Measurements from ENCODE around the gene NRG2. TPM values are rescaled to one million over a fixed set of nuclear protein-coding genes. Genes with fewer than 3 reads are reported as not detected.

The NRG2 gene
- total RNA-seq, 2 experiments from 2014 or later: not detected

DNA sequence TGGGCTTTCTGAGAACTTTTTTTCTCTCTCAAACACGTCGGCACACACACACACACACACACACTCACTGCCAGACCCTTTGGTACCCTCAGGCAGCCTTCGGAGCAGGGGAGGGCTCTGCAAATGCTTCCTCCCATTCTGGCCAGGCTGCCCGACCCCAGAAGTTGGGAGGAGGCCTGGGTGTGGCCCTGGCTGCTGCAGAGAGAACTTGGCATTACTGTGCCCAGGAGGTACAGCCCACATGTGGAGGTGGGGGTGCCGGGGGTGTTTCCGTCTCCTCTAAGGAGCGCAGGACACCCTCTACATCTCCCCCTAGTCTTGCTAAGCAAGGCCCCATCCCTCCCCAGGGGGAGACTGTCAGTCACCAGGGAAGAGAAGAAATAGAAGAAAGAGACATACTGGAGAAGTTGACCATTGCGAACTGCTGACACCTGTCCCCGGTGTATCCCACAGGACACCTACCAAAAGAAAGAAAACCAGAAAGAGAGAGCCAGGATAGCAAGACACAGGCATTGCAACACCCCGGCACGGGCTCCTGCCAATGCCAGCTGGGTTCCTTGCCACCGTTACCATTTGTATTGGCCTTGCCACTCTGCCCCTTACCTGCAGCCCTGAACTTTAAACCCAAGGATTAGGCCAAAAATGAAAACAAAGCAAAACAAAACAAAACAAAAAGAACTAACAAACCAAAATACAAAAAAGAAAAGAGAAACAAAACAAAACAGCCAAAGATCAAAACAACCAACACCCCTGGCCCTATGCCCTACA, 178.2 kb downstream of the NRG2 start:
- H3K27me3 Mint-ChIP-seq (ENCODE audit: low read depth): no peaks in the 10 kb centered on the region
- intact Hi-C loops (cut with micrococcal nuclease): loop anchor here (1.0 to 5.0 kb wide), 3 partner anchors 16 to 102 kb away; no protein-coding TSS in a partner anchor
- CTCF ChIA-PET: interaction anchor here (0.6 to 6.2 kb wide), 7 partner anchors 10 to 104 kb away, joined by 3 to 59 read pairs (median 19); no protein-coding TSS in a partner anchor
- no peak overlapping the region for H3K4me3 Mint-ChIP-seq
- no peaks in the 10 kb centered on the region for H3K4me1 Mint-ChIP-seq (ENCODE audit: low read depth)
- no peak for DNase-seq
- no peaks in the 10 kb centered on the region for H3K36me3 Mint-ChIP-seq (ENCODE audit: low read depth)
- H3K9me3 Mint-ChIP-seq: no peaks in the 10 kb centered on the region
- no peak overlapping the region for H3K27ac Mint-ChIP-seq

DNA sequence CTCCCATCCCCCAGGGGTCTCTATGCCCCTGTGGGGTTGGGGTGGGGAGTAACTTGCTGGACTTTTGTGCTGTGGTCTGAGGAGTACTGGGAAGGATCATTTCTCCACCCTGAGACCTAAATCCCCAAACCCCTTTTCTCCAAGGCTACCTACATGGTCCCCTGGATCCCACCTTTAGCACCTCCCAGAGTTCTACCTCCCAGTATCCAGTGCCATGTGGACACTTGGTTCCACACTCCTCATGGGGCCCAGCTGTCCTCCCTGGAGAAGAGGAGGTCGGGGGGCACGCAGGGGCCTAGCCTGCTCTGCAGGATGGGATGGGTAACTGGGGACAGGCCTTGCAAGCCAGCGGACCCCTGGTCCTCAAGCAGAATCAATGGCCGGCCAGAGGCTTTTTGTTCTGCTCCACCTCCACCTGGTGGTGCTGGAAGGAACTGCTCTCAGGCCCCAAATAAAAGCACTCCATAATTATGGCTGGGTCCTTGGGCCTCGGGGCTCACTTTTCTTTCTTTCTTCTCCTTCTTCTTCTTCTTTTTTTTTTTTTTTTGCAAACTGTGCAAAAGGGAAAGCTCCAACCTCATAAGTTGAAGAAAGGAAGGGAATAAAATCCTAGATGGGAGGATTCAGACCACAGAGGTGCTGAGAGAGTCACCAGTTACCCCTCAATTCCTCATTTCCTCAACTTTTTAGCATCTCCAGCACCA, 179.1 kb downstream of the NRG2 start:
- intact Hi-C loops (cut with micrococcal nuclease): loop anchor here (1.0 to 5.0 kb wide), 3 partner anchors 15 to 103 kb away; no protein-coding TSS in a partner anchor
- Mint-ChIP-seq H3K36me3 (ENCODE audit: low read depth) (no peaks in the 10 kb centered on the region), H3K27ac (no peak overlapping the region), H3K9me3 (no peaks in the 10 kb centered on the region), H3K4me1 (ENCODE audit: low read depth) (no peaks in the 10 kb centered on the region), H3K4me3 (no peak overlapping the region), H3K27me3 (ENCODE audit: low read depth) (no peaks in the 10 kb centered on the region)
- CTCF ChIA-PET: interaction anchor here (0.6 to 6.2 kb wide), 12 partner anchors 10 to 104 kb away, joined by 3 to 59 read pairs (median 6); no protein-coding TSS in a partner anchor
- peak; percentile 69 for DNase-seq

DNA sequence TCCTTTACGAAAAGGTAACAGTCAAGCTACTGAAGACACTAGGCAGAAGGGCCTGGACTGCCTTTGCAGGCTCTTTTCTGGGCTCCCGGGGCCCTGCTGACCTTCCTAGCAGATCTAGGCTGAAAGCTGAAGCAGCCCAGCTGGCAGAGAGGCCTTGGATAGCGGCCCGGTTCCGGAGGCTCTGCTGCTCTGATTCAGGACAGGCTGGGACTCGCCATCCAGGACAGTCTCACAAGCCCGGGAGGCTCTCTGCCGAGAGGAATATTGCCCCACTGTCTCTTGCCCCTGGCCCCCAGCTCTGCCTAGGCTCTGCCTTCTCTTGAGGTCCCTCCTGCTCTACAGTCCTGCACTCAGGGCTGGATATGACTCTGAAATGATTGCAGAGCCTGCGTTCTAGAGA, 179.7 kb downstream of the NRG2 start:
- Mint-ChIP-seq H3K4me1 (ENCODE audit: low read depth) (no peaks in the 10 kb centered on the region), H3K9me3 (no peaks in the 10 kb centered on the region), H3K27ac (no peak overlapping the region), H3K4me3 (no peak overlapping the region), H3K36me3 (ENCODE audit: low read depth) (no peaks in the 10 kb centered on the region), H3K27me3 (ENCODE audit: low read depth) (no peaks in the 10 kb centered on the region)
- intact Hi-C loops (cut with micrococcal nuclease): loop anchor here (5.0 kb wide), 1 partner anchor 104 kb away; no protein-coding TSS in a partner anchor
- CTCF ChIA-PET: interaction anchor here (0.6 to 6.2 kb wide), 13 partner anchors 11 to 138 kb away, joined by 3 to 59 read pairs (median 5); no protein-coding TSS in a partner anchor
- no peak for DNase-seq

DNA sequence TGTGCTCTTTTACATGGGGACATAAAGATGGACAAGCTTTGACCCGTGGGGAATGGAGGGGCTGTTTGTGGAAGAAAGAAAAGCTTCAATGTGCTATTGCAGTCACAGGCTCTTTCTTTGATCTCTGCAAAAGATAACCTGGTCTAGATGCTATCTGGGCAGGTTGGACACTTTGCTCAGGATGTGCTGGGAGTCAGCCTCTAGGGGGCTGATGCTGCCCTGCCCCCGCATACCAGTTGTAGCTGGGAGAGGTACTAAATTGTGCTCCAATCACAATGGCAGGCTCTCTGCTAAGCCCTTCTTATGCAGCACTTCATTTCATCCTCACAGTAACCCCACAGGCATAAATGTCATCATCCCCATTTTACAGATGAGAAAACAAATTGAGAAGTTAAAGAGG, 180.3 kb downstream of the NRG2 start:
- intact Hi-C loops (cut with micrococcal nuclease): loop anchor here (5.0 kb wide), 1 partner anchor 104 kb away; no protein-coding TSS in a partner anchor
- Mint-ChIP-seq H3K9me3 (no peaks in the 10 kb centered on the region), H3K4me3 (no peak overlapping the region), H3K4me1 (ENCODE audit: low read depth) (no peaks in the 10 kb centered on the region), H3K27ac (no peak overlapping the region), H3K36me3 (ENCODE audit: low read depth) (no peaks in the 10 kb centered on the region), H3K27me3 (ENCODE audit: low read depth) (no peaks in the 10 kb centered on the region)
- CTCF ChIA-PET: interaction anchor here (0.6 to 6.2 kb wide), 12 partner anchors 10 to 137 kb away, joined by 3 to 59 read pairs (median 6); no protein-coding TSS in a partner anchor
- DNase-seq: no peak

DNA sequence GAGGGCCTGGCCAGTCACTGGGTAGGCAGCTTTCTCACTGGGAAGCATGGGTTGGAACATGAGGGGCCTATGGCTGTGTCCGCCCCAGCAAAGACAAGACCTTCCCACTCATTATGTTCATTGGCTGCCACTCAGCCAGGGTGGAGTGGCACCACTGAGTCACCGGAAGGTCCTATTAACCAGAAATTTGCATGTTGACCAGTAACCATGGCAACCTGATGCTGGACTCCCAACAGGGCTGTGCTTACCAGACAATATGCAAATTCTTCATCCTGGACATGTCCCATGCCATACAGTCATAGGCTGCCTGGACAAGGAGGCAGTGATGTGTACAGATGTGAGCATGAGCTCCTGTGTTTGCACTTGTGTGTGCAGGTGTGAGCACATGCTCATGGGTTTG, 180.8 kb downstream of the NRG2 start:
- H3K4me1 Mint-ChIP-seq (ENCODE audit: low read depth): no peaks in the 10 kb centered on the region
- H3K27ac Mint-ChIP-seq: no peak overlapping the region
- no peaks in the 10 kb centered on the region for H3K9me3 Mint-ChIP-seq
- CTCF ChIA-PET: interaction anchor here (0.9 to 6.2 kb wide), 10 partner anchors 10 to 106 kb away, joined by 3 to 59 read pairs (median 6); no protein-coding TSS in a partner anchor
- no peaks in the 10 kb centered on the region for H3K36me3 Mint-ChIP-seq (ENCODE audit: low read depth)
- intact Hi-C loops (cut with micrococcal nuclease): loop anchor here (5.0 kb wide), 1 partner anchor 105 kb away; no protein-coding TSS in a partner anchor
- no peak overlapping the region for H3K4me3 Mint-ChIP-seq
- no peaks in the 10 kb centered on the region for H3K27me3 Mint-ChIP-seq (ENCODE audit: low read depth)
- DNase-seq: no peak

DNA sequence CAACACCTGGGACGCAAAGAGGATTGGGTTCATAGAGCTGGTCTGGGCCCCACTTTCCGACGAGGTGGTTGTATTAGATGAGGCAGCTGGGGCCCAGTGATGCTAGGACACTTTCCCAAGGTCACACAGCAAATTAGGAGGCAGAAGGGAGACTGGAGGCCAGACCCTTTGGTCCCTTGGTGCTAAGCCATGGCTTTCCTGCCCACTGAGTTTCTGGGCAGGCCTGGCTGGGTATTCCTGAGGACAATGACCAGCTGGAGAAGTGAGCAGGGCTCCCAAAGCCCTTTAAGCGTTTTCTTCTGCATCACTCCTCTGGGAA, 181.3 kb downstream of the NRG2 start:
- Mint-ChIP-seq H3K27ac (no peak overlapping the region), H3K36me3 (ENCODE audit: low read depth) (no peaks in the 10 kb centered on the region), H3K27me3 (ENCODE audit: low read depth) (no peaks in the 10 kb centered on the region), H3K4me1 (ENCODE audit: low read depth) (no peaks in the 10 kb centered on the region), H3K4me3 (no peak overlapping the region), H3K9me3 (no peaks in the 10 kb centered on the region)
- no peak for DNase-seq
- intact Hi-C loops (cut with micrococcal nuclease): loop anchor here (5.0 kb wide), 1 partner anchor 105 kb away; no protein-coding TSS in a partner anchor
- CTCF ChIA-PET: interaction anchor here (0.9 to 6.2 kb wide), 9 partner anchors 9 to 107 kb away, joined by 3 to 59 read pairs (median 6); no protein-coding TSS in a partner anchor

DNA sequence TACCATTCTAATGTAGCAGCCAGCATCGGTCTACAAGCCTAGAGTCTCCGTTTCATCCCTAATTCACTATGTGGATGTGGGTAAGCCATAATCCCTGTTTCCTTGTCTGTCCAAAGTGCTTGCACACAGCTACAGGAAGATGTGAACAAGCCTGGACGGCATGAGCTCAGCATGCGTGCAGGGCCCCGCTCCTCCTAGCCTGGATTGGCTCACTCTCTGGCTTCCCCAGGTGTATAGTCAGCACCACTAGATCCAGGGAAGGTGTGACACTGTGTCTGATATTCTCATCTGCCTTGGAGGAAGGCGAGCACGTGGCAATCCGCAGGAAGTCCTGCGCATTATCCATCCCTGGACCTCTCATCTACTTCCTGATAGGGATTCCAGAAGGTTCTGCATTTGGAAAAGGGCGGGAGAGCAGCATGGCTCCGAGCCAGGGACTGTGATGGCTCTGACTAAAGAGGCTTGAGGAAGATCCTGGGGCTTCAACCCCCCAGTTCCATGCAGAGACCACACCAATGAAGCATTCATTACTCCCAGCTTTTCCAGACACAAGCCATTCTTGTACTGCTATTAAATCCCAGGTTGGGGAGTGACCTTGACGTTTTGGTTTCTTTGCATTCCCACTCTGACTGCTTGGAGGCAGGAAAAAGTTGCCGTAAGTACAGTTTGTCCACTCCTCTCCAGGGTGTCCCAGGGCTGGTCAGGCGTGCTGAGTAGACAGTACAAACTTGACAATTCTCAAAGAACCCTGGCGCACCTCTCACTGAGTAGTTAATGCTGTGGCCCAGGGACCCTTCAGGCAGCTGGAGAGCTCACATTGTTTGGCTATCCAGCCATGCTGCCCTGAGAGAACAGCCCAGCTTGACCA, 181.8 kb downstream of the NRG2 start:
- H3K4me3 Mint-ChIP-seq: no peak overlapping the region
- no peaks in the 10 kb centered on the region for H3K36me3 Mint-ChIP-seq (ENCODE audit: low read depth)
- no peaks in the 10 kb centered on the region for H3K27me3 Mint-ChIP-seq (ENCODE audit: low read depth)
- H3K9me3 Mint-ChIP-seq: no peaks in the 10 kb centered on the region
- no peak overlapping the region for H3K27ac Mint-ChIP-seq
- no peaks in the 10 kb centered on the region for H3K4me1 Mint-ChIP-seq (ENCODE audit: low read depth)
- DNase-seq: no peak
- CTCF ChIA-PET: interaction anchor here (0.9 to 6.2 kb wide), 8 partner anchors 12 to 107 kb away, joined by 3 to 59 read pairs (median 10); no protein-coding TSS in a partner anchor
- intact Hi-C loops (cut with micrococcal nuclease): loop anchor here (5.0 kb wide), 1 partner anchor 106 kb away; no protein-coding TSS in a partner anchor

DNA sequence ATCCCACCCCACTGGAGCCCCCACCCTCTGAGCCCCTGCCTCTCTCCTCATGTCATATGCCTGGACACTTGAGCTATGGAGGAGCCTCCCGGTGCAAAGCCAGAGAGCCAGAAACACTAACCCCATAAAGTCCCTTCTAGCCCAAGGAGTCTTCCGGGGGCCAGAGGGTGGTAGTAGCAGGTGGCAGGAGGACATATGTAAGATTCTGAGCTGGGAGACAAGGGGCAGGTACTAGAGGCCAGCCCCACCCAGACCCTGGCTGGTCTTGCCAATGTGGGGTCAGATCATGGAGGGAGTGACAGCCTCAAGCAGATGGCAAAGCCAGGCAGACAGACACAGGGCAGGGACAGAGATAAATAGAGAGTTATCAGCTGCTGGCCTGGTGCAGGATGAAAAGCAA, 184.1 kb downstream of the NRG2 start:
- no peaks in the 10 kb centered on the region for H3K27me3 Mint-ChIP-seq (ENCODE audit: low read depth)
- DNase-seq: no peak
- no peaks in the 10 kb centered on the region for H3K9me3 Mint-ChIP-seq
- H3K4me3 Mint-ChIP-seq: no peak overlapping the region
- CTCF ChIA-PET: interaction anchor here (0.6 to 6.2 kb wide), 6 partner anchors 9 to 110 kb away, joined by 3 to 59 read pairs (median 10); no protein-coding TSS in a partner anchor
- no peaks in the 10 kb centered on the region for H3K4me1 Mint-ChIP-seq (ENCODE audit: low read depth)
- intact Hi-C loops (cut with micrococcal nuclease): no loop called here
- H3K27ac Mint-ChIP-seq: no peak overlapping the region
- H3K36me3 Mint-ChIP-seq (ENCODE audit: low read depth): no peaks in the 10 kb centered on the region

DNA sequence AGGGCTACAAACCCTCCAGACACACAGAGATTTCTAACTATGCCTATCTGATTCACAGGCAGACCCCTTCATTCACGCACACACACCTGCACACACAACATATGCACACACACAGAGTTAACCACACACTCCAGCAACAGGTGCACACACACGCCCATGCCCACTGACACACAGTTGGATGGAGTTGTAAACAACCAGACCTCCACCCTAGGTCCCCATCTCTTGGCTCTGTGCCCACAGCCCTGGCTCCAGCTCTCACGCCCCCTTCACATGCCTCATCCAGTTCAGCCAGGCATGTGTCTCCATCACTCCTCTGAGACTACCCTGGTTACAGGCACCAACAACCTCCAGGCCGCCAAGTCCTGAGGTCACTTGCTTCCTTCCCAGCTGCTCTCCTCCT, 186.4 kb downstream of the NRG2 start:
- Mint-ChIP-seq H3K27me3 (ENCODE audit: low read depth) (no peaks in the 10 kb centered on the region), H3K9me3 (no peaks in the 10 kb centered on the region), H3K4me3 (no peak overlapping the region), H3K27ac (no peak overlapping the region), H3K4me1 (ENCODE audit: low read depth) (no peaks in the 10 kb centered on the region), H3K36me3 (ENCODE audit: low read depth) (no peaks in the 10 kb centered on the region)
- DNase-seq: no peak
- intact Hi-C loops (cut with micrococcal nuclease): no loop called here
- CTCF ChIA-PET: interaction anchor here (0.6 to 1.2 kb wide), 2 partner anchors 11 to 70 kb away, joined by 3 read pairs; no protein-coding TSS in a partner anchor

DNA sequence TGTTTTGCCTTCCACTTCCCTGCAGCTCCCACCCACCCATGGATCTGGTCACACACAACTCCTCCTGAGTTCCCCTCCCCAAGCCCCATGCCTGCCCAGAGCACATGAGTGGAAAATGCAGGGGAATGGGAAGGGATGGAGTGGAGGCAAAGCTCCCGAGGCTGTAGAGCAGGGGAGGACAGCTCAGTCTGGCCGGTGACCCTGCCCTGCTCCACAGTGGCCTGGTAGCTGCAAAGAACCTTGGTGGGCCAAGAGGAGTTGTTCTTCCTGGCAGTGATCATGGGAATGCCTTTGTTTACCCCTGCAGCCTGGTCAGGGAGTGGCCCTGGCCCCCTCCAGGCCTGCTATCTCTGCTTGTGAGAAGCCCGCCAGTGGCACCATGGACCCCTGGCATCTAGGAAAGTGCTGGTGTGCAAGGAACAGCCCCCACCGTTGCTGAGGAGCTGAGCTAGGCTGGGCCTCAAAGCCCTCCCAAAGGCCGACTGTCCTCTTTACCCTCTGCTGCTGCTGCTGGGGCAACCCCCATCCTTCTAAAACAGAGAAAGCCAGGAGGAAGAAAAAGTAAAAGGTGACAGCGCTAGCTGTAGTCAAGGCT, 187.1 kb downstream of the NRG2 start:
- Mint-ChIP-seq H3K27me3 (ENCODE audit: low read depth) (no peaks in the 10 kb centered on the region), H3K9me3 (no peaks in the 10 kb centered on the region), H3K27ac (no peak overlapping the region), H3K4me3 (no peak overlapping the region), H3K4me1 (ENCODE audit: low read depth) (no peaks in the 10 kb centered on the region), H3K36me3 (ENCODE audit: low read depth) (no peaks in the 10 kb centered on the region)
- CTCF ChIA-PET: interaction anchor here (0.6 to 2.2 kb wide), 3 partner anchors 69 to 1610 kb away, joined by 3 to 6 read pairs (median 3); no protein-coding TSS in a partner anchor
- DNase-seq: no peak
- intact Hi-C loops (cut with micrococcal nuclease): no loop called here

DNA sequence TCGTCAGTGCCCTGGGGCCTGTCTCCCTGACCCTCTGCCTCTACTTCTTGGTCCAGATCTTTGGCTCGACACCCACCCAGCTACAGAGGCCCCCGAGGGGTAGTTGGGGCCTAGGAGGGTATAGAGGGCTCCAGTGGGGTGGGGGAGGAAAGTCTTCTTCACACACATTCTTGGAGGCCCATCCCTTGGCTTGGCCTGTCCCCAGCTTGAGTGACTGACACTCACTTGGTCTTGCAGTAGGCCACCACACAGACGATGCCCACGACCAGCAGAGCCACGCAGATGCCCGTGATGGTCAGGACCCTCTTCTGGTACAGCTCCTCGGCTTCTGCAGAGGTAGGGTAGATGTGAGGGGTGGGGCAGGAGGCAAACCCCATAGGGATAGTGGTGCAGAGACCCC, 187.6 kb downstream of the NRG2 start:
- H3K4me3 Mint-ChIP-seq: no peak overlapping the region
- no peaks in the 10 kb centered on the region for H3K36me3 Mint-ChIP-seq (ENCODE audit: low read depth)
- intact Hi-C loops (cut with micrococcal nuclease): no loop called here
- no peak overlapping the region for H3K27ac Mint-ChIP-seq
- no peaks in the 10 kb centered on the region for H3K9me3 Mint-ChIP-seq
- no peak for DNase-seq
- H3K4me1 Mint-ChIP-seq (ENCODE audit: low read depth): no peaks in the 10 kb centered on the region
- H3K27me3 Mint-ChIP-seq (ENCODE audit: low read depth): no peaks in the 10 kb centered on the region
- CTCF ChIA-PET: interaction anchor here (0.5 to 2.2 kb wide), 5 partner anchors 64 to 1846 kb away, joined by 3 to 6 read pairs (median 4); no protein-coding TSS in a partner anchor

All from activated naive CD4-positive, alpha-beta T cell treated with anti-CD3 and anti-CD28 coated beads for 36 hours (primary cell).